ENCODE data around the gene PKP4.

- TF ChIP-seq CTCF (conservative IDR thresholded peaks at IDR 0.05): no peak
- TF ChIP-seq ZFX (IDR thresholded peaks at IDR 0.05): no peak
These were observed 228.9 kb downstream of the PKP4 start for GRCh38 chr2:158685646-158686045.
